COR-L47 (cell line): ENCODE measurements around the gene P2RY11.
A peak's percentile ranks its signal among the peaks of the same experiment; 100 is the strongest.

Source experiments
- DNase-seq: peaks from one replicate; lab custom pipeline; 2025; lab: John Stamatoyannopoulos, UW

P2RY11 gene

GRCh38 chr19:10111405-10111811, at the start of gene P2RY11:
Gene P2RY11, plus strand, starts transcription at chr19:10111693. Its CDS starts 29 bp downstream, at chr19:10111722.
- no peak for DNase-seq

- no peak for DNase-seq
Measured at GRCh38 chr19:10061717-10062310, 49.7 kb upstream of the P2RY11 start.

GRCh38 chr19:10068205-10068604, 43.3 kb upstream of the P2RY11 start:
- DNase-seq = no peak

GRCh38 chr19:10069046-10069445, 42.4 kb upstream of the P2RY11 start:
- DNase-seq = no peak

- no peak for DNase-seq
Measured at GRCh38 chr19:10070730-10071446, 40.6 kb upstream of the P2RY11 start.

GRCh38 chr19:10074153-10074552, 37.3 kb upstream of the P2RY11 start:
- DNase-seq = peak; percentile 16

GRCh38 chr19:10076535-10076934, 35.0 kb upstream of the P2RY11 start:
- no peak for DNase-seq

- DNase-seq = no peak
Measured at GRCh38 chr19:10078329-10078728, 33.2 kb upstream of the P2RY11 start.

GRCh38 chr19:10079031-10079453, 32.5 kb upstream of the P2RY11 start:
- no peak for DNase-seq

- DNase-seq = no peak
Measured at GRCh38 chr19:10083911-10084310, 27.6 kb upstream of the P2RY11 start.

- no peak for DNase-seq
Measured at GRCh38 chr19:10084803-10085202, 26.7 kb upstream of the P2RY11 start.

- DNase-seq = peak; percentile 49
Measured at GRCh38 chr19:10085641-10086590, 25.6 kb upstream of the P2RY11 start, which contains the start of gene SHFL. Gene SHFL, plus strand, starts transcription at chr19:10086317. Its CDS starts 111 bp downstream, at chr19:10086428.

GRCh38 chr19:10086591-10087192, 24.8 kb upstream of the P2RY11 start:
- DNase-seq = no peak

GRCh38 chr19:10087296-10088061, 24.0 kb upstream of the P2RY11 start:
- no peak for DNase-seq

- DNase-seq = no peak
Measured at GRCh38 chr19:10088949-10089554, 22.4 kb upstream of the P2RY11 start.

- DNase-seq = no peak
Measured at GRCh38 chr19:10089801-10090375, 21.6 kb upstream of the P2RY11 start.

GRCh38 chr19:10091370-10091687, 20.2 kb upstream of the P2RY11 start:
- DNase-seq = no peak

- DNase-seq = no peak
Measured at GRCh38 chr19:10091895-10092641, 19.4 kb upstream of the P2RY11 start.

GRCh38 chr19:10092648-10093294, 18.7 kb upstream of the P2RY11 start:
- no peak for DNase-seq
